GM12873 (cell line): ENCODE data around the gene ZDHHC1.
A peak's percentile ranks its signal among the peaks of the same experiment; 100 is the strongest.

ENCODE experiments used
- TF ChIP-seq, protein P1 (sequence below): IDR thresholded peaks from 2 replicates; pipeline ENCODE4 v1.5.1; 2012; ENCODE audit warnings: low read depth, mild to moderate bottlenecking, moderate library complexity, low read length, control low read depth; ENCODE audit not compliant: insufficient read depth; ENCODE audit errors: missing control alignments

The ZDHHC1 gene

DNA sequence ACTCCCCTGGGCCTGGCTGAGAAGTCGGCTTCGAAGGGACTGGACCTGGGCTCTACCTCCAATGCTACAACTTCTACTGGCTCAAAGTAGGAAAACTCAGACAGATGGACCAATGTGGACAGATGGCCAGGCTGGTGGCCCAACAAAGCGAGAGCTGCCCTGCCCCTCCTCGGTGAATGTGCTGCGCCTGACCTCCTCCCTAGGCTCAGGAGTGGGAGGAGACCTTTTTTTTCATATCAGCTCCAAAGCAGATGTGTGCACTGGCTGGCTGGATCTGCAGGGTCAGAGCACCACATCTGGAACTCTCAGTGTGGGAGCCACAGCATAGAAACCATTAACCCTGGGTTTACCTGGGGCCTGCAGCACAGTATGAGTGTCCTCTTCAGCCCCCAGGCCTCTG is 43.9 kb upstream of the ZDHHC1 start:
- TF ChIP-seq, protein P1, sequence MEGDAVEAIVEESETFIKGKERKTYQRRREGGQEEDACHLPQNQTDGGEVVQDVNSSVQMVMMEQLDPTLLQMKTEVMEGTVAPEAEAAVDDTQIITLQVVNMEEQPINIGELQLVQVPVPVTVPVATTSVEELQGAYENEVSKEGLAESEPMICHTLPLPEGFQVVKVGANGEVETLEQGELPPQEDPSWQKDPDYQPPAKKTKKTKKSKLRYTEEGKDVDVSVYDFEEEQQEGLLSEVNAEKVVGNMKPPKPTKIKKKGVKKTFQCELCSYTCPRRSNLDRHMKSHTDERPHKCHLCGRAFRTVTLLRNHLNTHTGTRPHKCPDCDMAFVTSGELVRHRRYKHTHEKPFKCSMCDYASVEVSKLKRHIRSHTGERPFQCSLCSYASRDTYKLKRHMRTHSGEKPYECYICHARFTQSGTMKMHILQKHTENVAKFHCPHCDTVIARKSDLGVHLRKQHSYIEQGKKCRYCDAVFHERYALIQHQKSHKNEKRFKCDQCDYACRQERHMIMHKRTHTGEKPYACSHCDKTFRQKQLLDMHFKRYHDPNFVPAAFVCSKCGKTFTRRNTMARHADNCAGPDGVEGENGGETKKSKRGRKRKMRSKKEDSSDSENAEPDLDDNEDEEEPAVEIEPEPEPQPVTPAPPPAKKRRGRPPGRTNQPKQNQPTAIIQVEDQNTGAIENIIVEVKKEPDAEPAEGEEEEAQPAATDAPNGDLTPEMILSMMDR, result no peak

DNA sequence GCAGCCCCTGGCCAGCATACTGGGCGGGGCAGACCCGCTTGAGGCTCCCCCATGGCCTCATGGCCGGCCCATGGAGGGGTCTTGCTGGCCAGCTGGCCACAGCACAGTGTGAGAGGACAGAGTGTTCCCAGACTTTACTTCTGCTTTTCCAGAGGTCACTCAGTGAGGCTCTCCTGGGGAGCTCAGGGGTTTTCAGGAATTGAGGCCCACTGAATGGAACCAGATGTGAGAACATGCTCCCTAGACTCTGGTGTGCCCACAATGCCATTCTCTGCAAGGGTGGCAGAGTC is 43.5 kb upstream of the ZDHHC1 start:
- TF ChIP-seq, protein P1, result no peak

DNA sequence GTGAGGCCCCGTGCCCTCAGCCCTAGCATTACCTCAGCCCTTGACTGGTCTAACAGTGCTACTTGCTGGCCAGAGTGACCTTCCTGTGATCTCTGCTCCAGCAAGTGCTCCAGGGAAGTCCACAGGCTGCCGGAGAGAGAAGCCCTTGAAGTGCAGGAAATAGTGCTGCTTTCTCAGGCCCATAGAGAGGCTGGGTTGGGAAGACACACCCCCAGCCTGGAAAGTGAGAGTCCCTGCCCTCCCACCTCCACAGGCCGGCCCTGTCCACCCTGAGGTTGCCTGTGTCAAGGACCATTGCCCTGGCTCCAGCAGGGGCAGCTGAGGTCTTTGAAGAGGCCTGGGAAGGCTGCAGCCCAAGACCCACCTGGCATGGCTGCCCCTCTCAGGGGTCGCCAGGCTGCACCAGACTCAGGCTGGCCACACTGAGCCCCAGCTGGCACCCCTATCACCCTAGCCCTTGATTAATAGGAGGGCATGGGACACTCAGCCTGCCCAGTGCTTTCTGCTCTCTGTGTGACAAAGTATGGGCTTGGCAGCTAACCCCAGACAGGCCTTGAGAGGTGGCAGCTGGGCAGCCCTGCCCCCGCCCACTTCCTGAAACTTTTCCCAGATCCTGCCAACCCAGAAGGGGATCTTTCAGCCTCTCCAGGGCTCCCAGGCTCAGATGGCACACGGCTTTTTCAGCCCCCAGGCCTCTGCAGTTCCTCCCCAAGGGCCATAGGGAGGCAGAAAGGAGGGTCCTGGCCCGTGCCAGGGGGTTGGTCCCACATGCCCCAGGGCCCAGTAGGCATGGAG is 43.0 kb upstream of the ZDHHC1 start:
- TF ChIP-seq, protein P1, result no peak

DNA sequence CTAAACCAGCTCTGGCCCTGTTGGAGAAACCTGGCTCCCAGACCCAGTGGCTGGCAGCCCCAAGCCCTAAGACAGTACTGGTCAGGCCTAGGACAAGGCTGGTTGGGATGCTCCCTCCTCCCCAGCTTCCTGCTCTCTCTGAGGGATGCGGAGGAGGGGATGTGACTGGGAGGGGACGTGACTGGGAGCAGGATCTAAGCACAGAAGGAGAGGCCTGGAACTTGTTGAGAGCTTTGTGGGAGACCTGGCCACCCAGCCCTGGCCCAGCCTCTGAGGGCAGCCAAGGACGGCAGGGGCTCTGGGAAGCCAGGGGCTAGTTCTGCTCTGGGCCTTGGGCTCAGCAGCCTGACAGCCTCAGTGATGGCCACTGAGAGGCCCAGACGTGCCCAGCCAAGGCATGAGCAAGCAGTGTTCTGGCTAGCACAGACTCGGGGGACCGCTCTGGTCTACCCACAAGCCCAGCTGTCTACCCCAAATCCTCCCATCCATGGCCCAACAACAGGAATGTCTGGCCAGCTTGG is 41.9 kb upstream of the ZDHHC1 start:
- TF ChIP-seq, protein P1, result no peak

DNA sequence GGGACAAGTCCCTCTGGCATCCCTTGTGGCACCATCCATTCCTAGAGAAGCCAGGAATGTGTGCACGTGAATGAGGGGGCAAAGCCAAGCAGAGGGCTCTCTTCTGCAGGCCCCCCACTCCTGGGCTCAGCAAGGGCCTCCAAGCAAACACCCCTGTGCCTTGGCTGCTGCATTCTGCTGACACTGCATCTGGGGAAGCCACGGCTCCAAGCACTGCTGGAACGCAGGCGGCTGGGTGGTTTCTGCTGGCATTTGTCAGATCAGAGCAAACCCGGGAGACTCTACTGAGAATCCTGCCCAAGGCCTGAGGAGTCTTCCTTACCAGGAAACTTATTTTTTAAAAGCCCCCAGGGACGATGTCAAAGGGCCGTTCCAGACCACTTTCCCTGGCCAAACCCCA is 41.3 kb upstream of the ZDHHC1 start:
- TF ChIP-seq, protein P1, result no peak

DNA sequence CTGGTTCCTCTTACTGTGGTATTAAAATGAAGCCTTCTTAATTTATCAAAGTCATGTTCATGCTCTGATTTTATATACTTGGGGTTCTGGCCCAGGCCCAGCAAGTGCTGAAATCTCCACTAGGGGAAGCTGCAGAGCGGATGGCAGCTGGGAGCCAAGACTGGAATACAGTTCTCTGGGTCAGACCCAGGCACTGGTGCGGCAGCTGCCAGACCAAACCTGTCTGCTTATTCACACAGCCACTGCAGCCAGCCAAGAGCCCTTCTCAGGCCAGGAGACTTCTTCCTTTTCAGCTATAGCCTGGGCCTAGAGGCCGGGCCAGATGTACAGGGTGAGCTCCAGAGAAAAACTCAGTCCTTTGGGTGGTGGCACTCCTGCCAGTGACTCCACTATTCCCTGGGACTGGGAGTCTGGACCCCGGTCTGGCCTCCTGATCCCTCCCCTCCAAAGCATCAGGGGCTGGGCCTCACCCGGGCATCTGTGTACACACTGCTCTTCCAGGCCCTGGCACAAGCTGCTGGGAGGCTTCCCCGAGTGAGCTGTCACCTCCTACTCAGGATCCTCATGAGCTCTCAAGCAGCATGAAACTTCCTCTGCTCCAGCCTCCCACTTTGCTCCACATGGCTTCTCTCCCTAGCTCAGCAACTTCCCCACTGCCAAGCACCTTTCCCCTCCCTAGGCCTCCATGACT is 40.3 kb upstream of the ZDHHC1 start:
- TF ChIP-seq, protein P1, result peak; percentile 33

DNA sequence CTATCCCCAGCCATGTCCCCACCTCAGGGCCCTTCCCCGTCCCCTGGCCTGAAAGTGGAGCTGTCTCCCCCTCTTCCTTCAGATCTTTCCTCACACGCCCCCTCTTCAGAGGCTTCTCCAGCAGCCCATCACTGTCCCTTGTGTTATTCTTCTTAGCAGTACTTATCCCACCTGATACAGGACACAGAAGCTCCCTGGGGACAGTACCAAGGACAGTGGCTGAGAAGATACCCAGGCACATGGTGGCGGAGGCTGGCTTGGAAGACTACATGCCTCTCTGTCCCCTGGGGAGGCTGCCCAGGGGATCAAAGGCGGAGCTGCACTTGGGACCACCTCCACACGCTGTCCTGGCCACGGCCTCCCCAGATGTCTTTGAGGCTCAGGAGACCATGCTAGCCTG is 38.6 kb upstream of the ZDHHC1 start:
- TF ChIP-seq, protein P1, result no peak
